ENCODE results near the gene PEX26.

PEX26 gene

DNA sequence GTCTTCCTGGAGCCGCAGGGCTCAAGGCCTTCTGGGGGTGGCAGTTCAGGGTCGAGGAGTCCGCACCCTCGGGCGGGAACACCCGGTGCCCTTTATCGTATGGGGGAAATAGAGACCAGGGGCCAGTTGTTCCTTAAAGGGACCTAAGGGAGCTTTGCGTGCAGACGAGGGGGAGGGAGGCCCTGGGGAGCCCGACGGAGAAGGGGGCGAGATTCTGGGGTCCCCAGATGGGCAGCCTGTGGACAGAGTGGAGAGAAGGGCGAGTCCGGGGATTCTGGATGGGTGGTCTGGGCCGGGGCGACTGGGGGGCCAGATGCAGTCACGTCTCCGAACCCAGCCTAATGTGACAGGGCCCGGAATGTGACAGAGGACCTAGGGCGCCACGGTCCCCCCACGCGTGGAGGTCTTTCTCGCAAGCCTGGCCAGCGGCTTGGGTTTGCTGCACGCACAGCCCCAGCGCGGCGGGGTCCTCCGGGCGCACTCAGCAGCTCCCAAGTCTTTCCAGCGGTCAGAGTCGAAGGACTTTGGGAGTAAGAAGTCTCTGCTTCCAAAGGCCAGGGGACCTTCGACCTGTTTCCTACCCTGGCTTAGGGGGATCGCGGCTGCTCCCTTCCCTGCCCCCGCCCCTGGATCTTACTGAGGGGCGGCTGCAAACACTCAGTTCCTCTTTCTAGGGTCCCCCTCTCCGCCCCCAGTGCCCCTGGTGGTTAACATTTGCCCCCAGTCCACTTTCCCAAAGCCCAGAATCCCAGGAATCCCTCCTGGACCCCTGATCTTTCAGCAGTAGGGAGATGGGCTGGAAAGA is 33.4 kb downstream of the PEX26 start:
- Histone ChIP-seq H2AFZ (ENCODE audit: low read length) (peak overlapping the region; percentile 83), H4K20me1 (ENCODE audit: insufficient read depth, low read length, poor library complexity, severe bottlenecking) (no peaks in the 10 kb centered on the region), H3K4me2 (ENCODE audit: low read depth, low read length, poor library complexity, severe bottlenecking) (peak overlapping the region; percentile 87), H3K9ac (ENCODE audit: low read depth, low read length, poor library complexity, severe bottlenecking) (peak overlapping the region; percentile 83), H3K79me2 (ENCODE audit: insufficient read depth, low read length) (peaks cover 39% of the 10 kb centered on the region), H3F3A (ENCODE audit: low read depth) (peaks cover 16% of the 10 kb centered on the region), H3K27me3 (ENCODE audit: insufficient read depth, low read length, poor library complexity, severe bottlenecking) (no peaks in the 10 kb centered on the region), H3K4me1 (ENCODE audit: insufficient read depth, low read length, poor library complexity, severe bottlenecking) (peaks cover 57% of the 10 kb centered on the region), H3K9me3 (ENCODE audit: insufficient read depth, low read depth, low read length) (no peaks in the 10 kb centered on the region), H3K4me3 (ENCODE audit: low read length, poor library complexity, severe bottlenecking) (peak overlapping the region; percentile 79), H3K36me3 (ENCODE audit: insufficient read depth, low read length) (no peaks in the 10 kb centered on the region), H3K9me2 (replicated peaks; ENCODE audit: low read depth, low read length) (no peaks in the 10 kb centered on the region)
- TF ChIP-seq, protein P1, sequence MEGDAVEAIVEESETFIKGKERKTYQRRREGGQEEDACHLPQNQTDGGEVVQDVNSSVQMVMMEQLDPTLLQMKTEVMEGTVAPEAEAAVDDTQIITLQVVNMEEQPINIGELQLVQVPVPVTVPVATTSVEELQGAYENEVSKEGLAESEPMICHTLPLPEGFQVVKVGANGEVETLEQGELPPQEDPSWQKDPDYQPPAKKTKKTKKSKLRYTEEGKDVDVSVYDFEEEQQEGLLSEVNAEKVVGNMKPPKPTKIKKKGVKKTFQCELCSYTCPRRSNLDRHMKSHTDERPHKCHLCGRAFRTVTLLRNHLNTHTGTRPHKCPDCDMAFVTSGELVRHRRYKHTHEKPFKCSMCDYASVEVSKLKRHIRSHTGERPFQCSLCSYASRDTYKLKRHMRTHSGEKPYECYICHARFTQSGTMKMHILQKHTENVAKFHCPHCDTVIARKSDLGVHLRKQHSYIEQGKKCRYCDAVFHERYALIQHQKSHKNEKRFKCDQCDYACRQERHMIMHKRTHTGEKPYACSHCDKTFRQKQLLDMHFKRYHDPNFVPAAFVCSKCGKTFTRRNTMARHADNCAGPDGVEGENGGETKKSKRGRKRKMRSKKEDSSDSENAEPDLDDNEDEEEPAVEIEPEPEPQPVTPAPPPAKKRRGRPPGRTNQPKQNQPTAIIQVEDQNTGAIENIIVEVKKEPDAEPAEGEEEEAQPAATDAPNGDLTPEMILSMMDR (conservative IDR thresholded peaks at IDR 0.05; ENCODE audit: low read length), result no peak
- no peak for TF ChIP-seq EZH2phosphoT487 (IDR thresholded peaks at IDR 0.05; ENCODE audit: borderline replicate concordance)

DNA sequence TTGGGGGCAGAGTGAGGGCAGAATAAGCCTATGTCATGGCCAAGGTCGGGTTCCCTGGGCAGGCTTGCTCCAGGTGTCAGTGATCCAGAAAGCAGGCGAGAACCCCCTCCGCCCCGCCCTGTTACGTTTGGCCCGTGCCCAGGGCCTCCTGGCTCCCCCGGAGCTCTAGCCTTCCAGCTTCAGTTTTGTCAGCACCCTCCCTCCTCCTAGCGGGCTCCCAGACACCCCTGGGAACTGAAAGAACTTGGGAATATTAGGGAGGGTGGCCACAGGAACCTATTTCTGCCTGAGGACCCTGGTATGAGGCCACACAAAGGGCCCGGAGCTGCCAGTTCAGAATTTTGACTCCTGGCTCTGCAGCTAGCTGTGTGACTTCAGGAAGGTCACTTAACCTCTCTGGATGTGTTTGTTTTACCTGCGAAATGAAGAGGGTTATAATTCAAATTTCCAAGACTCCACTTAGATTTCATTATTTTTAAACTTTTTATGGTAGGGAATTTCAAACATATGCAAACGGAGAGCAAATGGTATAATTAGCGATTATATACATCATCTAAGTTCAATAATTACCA is 34.1 kb downstream of the PEX26 start:
- Histone ChIP-seq H4K20me1 (ENCODE audit: insufficient read depth, low read length, poor library complexity, severe bottlenecking) (no peaks in the 10 kb centered on the region), H3K4me2 (ENCODE audit: low read depth, low read length, poor library complexity, severe bottlenecking) (peak overlapping the region; percentile 87), H3K9ac (ENCODE audit: low read depth, low read length, poor library complexity, severe bottlenecking) (peak overlapping the region; percentile 83), H3K4me1 (ENCODE audit: insufficient read depth, low read length, poor library complexity, severe bottlenecking) (peaks cover 64% of the 10 kb centered on the region), H3K4me3 (ENCODE audit: low read length, poor library complexity, severe bottlenecking) (peak overlapping the region; percentile 79), H3K27me3 (ENCODE audit: insufficient read depth, low read length, poor library complexity, severe bottlenecking) (no peaks in the 10 kb centered on the region), H3K9me2 (replicated peaks; ENCODE audit: low read depth, low read length) (no peaks in the 10 kb centered on the region), H3K79me2 (ENCODE audit: insufficient read depth, low read length) (peaks cover 46% of the 10 kb centered on the region), H2AFZ (ENCODE audit: low read length) (no peak overlapping the region), H3K9me3 (ENCODE audit: insufficient read depth, low read depth, low read length) (no peaks in the 10 kb centered on the region), H3K36me3 (ENCODE audit: insufficient read depth, low read length) (no peaks in the 10 kb centered on the region), H3F3A (ENCODE audit: low read depth) (peaks cover 16% of the 10 kb centered on the region)
- no peak for TF ChIP-seq EZH2phosphoT487 (IDR thresholded peaks at IDR 0.05; ENCODE audit: borderline replicate concordance)

GRCh38 chr22:18112440-18112839 is 34.6 kb downstream of the PEX26 start:
- H3K9ac ChIP-seq (ENCODE audit: low read depth, low read length, poor library complexity, severe bottlenecking), result peak overlapping the region; percentile 66
- H3K4me2 ChIP-seq (ENCODE audit: low read depth, low read length, poor library complexity, severe bottlenecking), result peak overlapping the region; percentile 87
- no peak overlapping the region for H2AFZ ChIP-seq (ENCODE audit: low read length)
- H3K36me3 ChIP-seq (ENCODE audit: insufficient read depth, low read length), result no peaks in the 10 kb centered on the region
- peaks cover 16% of the 10 kb centered on the region for H3F3A ChIP-seq (ENCODE audit: low read depth)
- H3K4me1 ChIP-seq (ENCODE audit: insufficient read depth, low read length, poor library complexity, severe bottlenecking), result peaks cover 65% of the 10 kb centered on the region
- H3K9me3 ChIP-seq (ENCODE audit: insufficient read depth, low read depth, low read length), result no peaks in the 10 kb centered on the region
- no peaks in the 10 kb centered on the region for H4K20me1 ChIP-seq (ENCODE audit: insufficient read depth, low read length, poor library complexity, severe bottlenecking)
- H3K27me3 ChIP-seq (ENCODE audit: insufficient read depth, low read length, poor library complexity, severe bottlenecking), result no peaks in the 10 kb centered on the region
- H3K4me3 ChIP-seq (ENCODE audit: low read length, poor library complexity, severe bottlenecking), result peak overlapping the region; percentile 79
- H3K9me2 ChIP-seq (replicated peaks; ENCODE audit: low read depth, low read length), result no peaks in the 10 kb centered on the region
- no peak for TF ChIP-seq EZH2phosphoT487 (IDR thresholded peaks at IDR 0.05; ENCODE audit: borderline replicate concordance)
- TF ChIP-seq, protein P1 (conservative IDR thresholded peaks at IDR 0.05; ENCODE audit: low read length), result no peak
- H3K79me2 ChIP-seq (ENCODE audit: insufficient read depth, low read length), result peaks cover 52% of the 10 kb centered on the region
